SK-N-SH (cell line): Measurements from ENCODE around the gene LMAN1L. TPM values are rescaled to one million over a fixed set of nuclear protein-coding genes. Genes with fewer than 3 reads are reported as not detected.

ENCODE experiments used
- CTCF ChIA-PET: fragments of 300-600, 350-600 bp; formaldehyde crosslinking; extraction: SDS; loops from one replicate; lab custom pipeline; 2021; lab: Yijun Ruan, JAX
- POLR2A ChIA-PET: fragments of 350-600 bp; sonication (Branson Sonifier 250); formaldehyde crosslinking; extraction: SDS; loops from one replicate; lab custom pipeline; 2020; ENCODE audit warnings: antibody characterized with exemption, inconsistent platforms; lab: Yijun Ruan, JAX
- DNase-seq: peaks from one replicate; pipeline ENCODE4 v3.0.0; 2012
- H2AFZ ChIP-seq: fragments of 200-600 bp; sonication (generic); 2 replicates; pipeline ENCODE4 v1.8.1; 2016; ENCODE audit warnings: antibody characterized with exemption, mild to moderate bottlenecking, low read depth
- H3F3A ChIP-seq: fragments of 200-600 bp; sonication (generic); replicated peaks from 2 replicates; pipeline ENCODE3; 2016; ENCODE audit warnings: antibody characterized with exemption, mild to moderate bottlenecking; ENCODE audit not compliant: insufficient read depth
- H3K27ac ChIP-seq, 2 experiments: fragments of 200-500 bp in 1 of 2; fragments of 200-600 bp in 1 of 2; sonication (Bioruptor generic) in 1 of 2; sonication (generic), shearing (Covaris generic) in 1 of 2; 2 replicates each; pipeline versions ENCODE4 v1.5.1 to v1.6.1; 2014 to 2016; ENCODE audit warnings: low read depth in 2 of 2, inconsistent platforms in 1 of 2, low read length in 1 of 2, mild to moderate bottlenecking in 1 of 2, mixed read lengths in 1 of 2
- H3K27me3 ChIP-seq: fragments of 200-600 bp; sonication (generic), shearing (Covaris generic); 2 replicates; pipeline ENCODE4 v1.6.1; 2016; ENCODE audit warnings: mixed run types; ENCODE audit not compliant: insufficient read depth
- H3K36me3 ChIP-seq, 2 experiments: fragments of 200-500 bp in 1 of 2; fragments of 200-600 bp in 1 of 2; sonication (Bioruptor generic) in 1 of 2; sonication (generic) in 1 of 2; replicated peaks in 1 of 2; 2 replicates each; pipeline versions ENCODE3 to v1.5.1; 2014 to 2016; ENCODE audit warnings: low read length in 1 of 2, mild to moderate bottlenecking in 1 of 2; ENCODE audit not compliant: insufficient read depth in 2 of 2, control insufficient read depth in 1 of 2
- H3K4me1 ChIP-seq, 2 experiments: fragments of 200-500 bp in 1 of 2; fragments of 200-600 bp in 1 of 2; sonication (Bioruptor generic) in 1 of 2; sonication (generic), shearing (Covaris generic) in 1 of 2; 2 replicates each; pipeline versions ENCODE4 v1.5.1 to v1.6.1; 2014 to 2016; ENCODE audit warnings: low read depth in 1 of 2, low read length in 1 of 2, mixed run types in 1 of 2; ENCODE audit not compliant: insufficient read depth in 2 of 2, control insufficient read depth in 1 of 2
- H3K4me2 ChIP-seq: fragments of 200-600 bp; sonication (generic), shearing (Covaris generic); 2 replicates; pipeline ENCODE4 v1.6.1; 2017; ENCODE audit warnings: mixed run types
- H3K4me3 ChIP-seq, 2 experiments: fragments of 200-500 bp in 1 of 2; fragments of 200-600 bp in 1 of 2; sonication (Bioruptor generic) in 1 of 2; sonication (generic), shearing (Covaris generic) in 1 of 2; 2 replicates each; pipeline versions ENCODE4 v1.5.1 to v1.8.1; 2014 to 2016; ENCODE audit warnings: low read depth in 2 of 2, inconsistent platforms in 1 of 2, low read length in 1 of 2, mild to moderate bottlenecking in 1 of 2, mixed read lengths in 1 of 2, moderate library complexity in 1 of 2
- H3K79me2 ChIP-seq: fragments of 200-600 bp; sonication (generic); 2 replicates; pipeline ENCODE4 v1.8.1; 2017; ENCODE audit warnings: mild to moderate bottlenecking; ENCODE audit not compliant: insufficient read depth
- H3K9ac ChIP-seq: fragments of 200-600 bp; sonication (generic); 2 replicates; pipeline ENCODE4 v1.6.1; 2017; ENCODE audit warnings: mixed run types
- H3K9me2 ChIP-seq: fragments of 200-600 bp; sonication (generic); 2 replicates; pipeline ENCODE4 v1.6.1; 2017; ENCODE audit warnings: mixed run types
- H3K9me3 ChIP-seq: fragments of 200-600 bp; sonication (generic); 2 replicates; pipeline ENCODE4 v1.6.1; 2017; ENCODE audit warnings: mixed run types, mild to moderate bottlenecking, moderate library complexity
- H4K20me1 ChIP-seq: fragments of 200-600 bp; sonication (generic); 2 replicates; pipeline ENCODE4 v1.6.1; 2017; ENCODE audit warnings: mild to moderate bottlenecking, mixed run types; ENCODE audit not compliant: insufficient read depth
- CHD2 ChIP-seq: fragments of 150-350 bp; IDR thresholded peaks from 2 replicates; pipeline ENCODE4 v1.6.1; 2018; ENCODE audit warnings: low read length; ENCODE audit not compliant: partially characterized antibody
- EZH2phosphoT487 ChIP-seq: fragments of 200-600 bp; sonication (generic); IDR thresholded peaks from 2 replicates; pipeline ENCODE4 v1.6.1; 2017; ENCODE audit warnings: low read depth, mixed run types, mild to moderate bottlenecking, antibody characterized with exemption, moderate library complexity, borderline replicate concordance
- FOSL2 ChIP-seq: IDR thresholded peaks from 2 replicates; pipeline ENCODE4 v1.4.0; 2012; ENCODE audit warnings: low read depth, mild to moderate bottlenecking, moderate library complexity, borderline replicate concordance
- FOXM1 ChIP-seq: IDR thresholded peaks from 2 replicates; pipeline ENCODE4 v1.4.0; 2012; ENCODE audit warnings: low read depth, mild to moderate bottlenecking
- GABPA ChIP-seq: IDR thresholded peaks from 2 replicates; pipeline ENCODE4 v1.4.0; 2012; ENCODE audit warnings: low read depth, mild to moderate bottlenecking
- GATA2 ChIP-seq: sonication (generic); formaldehyde crosslinking; IDR thresholded peaks from 2 replicates; pipeline ENCODE4 v1.5.0; 2020; ENCODE audit warnings: mild to moderate bottlenecking, missing genetic modification reagents
- JUND ChIP-seq: IDR thresholded peaks from 2 replicates; pipeline ENCODE4 v1.4.0; 2012
- NRF1 ChIP-seq: IDR thresholded peaks from 2 replicates; pipeline ENCODE4 v1.6.1; 2012; ENCODE audit warnings: low read depth, mild to moderate bottlenecking, low read length
- POLR2AphosphoS5 ChIP-seq: IDR thresholded peaks from 2 replicates; pipeline ENCODE4 v1.6.1; 2012; ENCODE audit warnings: low read depth, low read length
- RFX5 ChIP-seq: IDR thresholded peaks from 2 replicates; pipeline ENCODE4 v1.6.1; 2012; ENCODE audit warnings: mild to moderate bottlenecking, improper control_type of control experiment, low read length
- TAF1 ChIP-seq: IDR thresholded peaks from 2 replicates; pipeline ENCODE4 v1.6.1; 2012; ENCODE audit warnings: low read depth, mild to moderate bottlenecking, low read length, moderate library complexity, borderline replicate concordance
- YY1 ChIP-seq: IDR thresholded peaks from 2 replicates; pipeline ENCODE4 v1.4.0; 2012; ENCODE audit warnings: low read depth, mild to moderate bottlenecking
- WGBS: methylation state at CpG from one replicate; pipeline ENCODE4 v1.1.6; 2017; ENCODE audit warnings: low lambda C conversion rate; 5-methylcytosine and 5-hydroxymethylcytosine counted together
- polyA plus RNA-seq, 3 experiments: library from polyadenylated mRNA; depleted of rRNA; stranded (reverse); fragments of >200 nt; gene quantifications; 2 replicates each; pipeline ENCODE4 v1.2.3, GENCODE V29; 2012
- TF ChIP-seq, protein P1 (sequence below): IDR thresholded peaks from 2 replicates; pipeline ENCODE4 v1.4.0; 2012; ENCODE audit warnings: low read depth, borderline replicate concordance
- TF ChIP-seq, protein P2 (sequence below): IDR thresholded peaks from 2 replicates; pipeline ENCODE4 v1.4.0; 2012; ENCODE audit warnings: low read depth, borderline replicate concordance
- TF ChIP-seq, protein P3 (sequence below): fragments of 200-600 bp; sonication (generic); IDR thresholded peaks from 2 replicates; pipeline ENCODE4 v1.6.1; 2017; ENCODE audit warnings: antibody characterized with exemption, mild to moderate bottlenecking, moderate library complexity

LMAN1L gene
- polyA plus RNA-seq, 1 of the 3 experiments (the other 2 are of a cell fraction), result 0.02 TPM

DNA sequence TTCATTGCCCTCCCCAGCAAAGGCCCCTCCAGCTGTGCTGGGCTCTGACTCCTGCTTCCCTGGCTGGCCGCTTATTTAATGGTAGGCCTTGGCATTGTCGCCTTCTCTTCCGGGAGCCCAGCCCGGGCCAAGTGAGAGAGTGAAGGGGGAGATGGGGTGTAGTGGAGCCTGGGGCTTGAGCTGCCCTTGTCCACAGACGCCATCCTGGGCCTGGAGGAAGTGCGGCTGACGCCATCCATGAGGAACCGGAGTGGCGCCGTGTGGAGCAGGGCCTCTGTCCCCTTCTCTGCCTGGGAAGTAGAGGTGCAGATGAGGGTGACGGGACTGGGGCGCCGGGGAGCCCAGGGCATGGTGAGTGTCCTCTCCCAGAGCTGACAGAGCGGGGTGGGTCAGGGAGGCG is 3.3 kb downstream of the LMAN1L start:
- Histone ChIP-seq H2AFZ (no peak overlapping the region), H3K4me2 (no peak overlapping the region), H3F3A (no peaks in the 10 kb centered on the region), H3K4me1 (peaks cover 0 to 29% of the 10 kb centered on the region in 2 experiments; a peak in 1 of 4 replicates), H3K9me2 (no peaks in the 10 kb centered on the region), H4K20me1 (no peaks in the 10 kb centered on the region), H3K9ac (no peak overlapping the region), H3K27me3 (no peaks in the 10 kb centered on the region), H3K9me3 (no peaks in the 10 kb centered on the region), H3K27ac (no peak overlapping the region), H3K36me3 (no peaks in the 10 kb centered on the region), H3K79me2 (no peaks in the 10 kb centered on the region), H3K4me3 (no peak overlapping the region)
- ChIA-PET CTCF (interaction anchor here (1.2 to 5.6 kb wide), 7 partner anchors 10 to 182 kb away, joined by 3 to 31 read pairs (median 5); partner anchors contain the start of genes CPLX3 and CSK), POLR2A (no interaction called here)
- DNase-seq, result no peak
- 93% methylated on average over 14 of the region's 15 CpGs for WGBS
- TF ChIP-seq, protein P1, sequence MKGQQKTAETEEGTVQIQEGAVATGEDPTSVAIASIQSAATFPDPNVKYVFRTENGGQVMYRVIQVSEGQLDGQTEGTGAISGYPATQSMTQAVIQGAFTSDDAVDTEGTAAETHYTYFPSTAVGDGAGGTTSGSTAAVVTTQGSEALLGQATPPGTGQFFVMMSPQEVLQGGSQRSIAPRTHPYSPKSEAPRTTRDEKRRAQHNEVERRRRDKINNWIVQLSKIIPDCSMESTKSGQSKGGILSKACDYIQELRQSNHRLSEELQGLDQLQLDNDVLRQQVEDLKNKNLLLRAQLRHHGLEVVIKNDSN, result no peak
- TF ChIP-seq JUND (no peak), POLR2AphosphoS5 (no peak), FOSL2 (no peak), GABPA (no peak), GATA2 (CRISPR knock-in tag) (no peak), EZH2phosphoT487 (no peak), NRF1 (no peak), FOXM1 (no peak), CHD2 (no peak)
- TF ChIP-seq, protein P2, sequence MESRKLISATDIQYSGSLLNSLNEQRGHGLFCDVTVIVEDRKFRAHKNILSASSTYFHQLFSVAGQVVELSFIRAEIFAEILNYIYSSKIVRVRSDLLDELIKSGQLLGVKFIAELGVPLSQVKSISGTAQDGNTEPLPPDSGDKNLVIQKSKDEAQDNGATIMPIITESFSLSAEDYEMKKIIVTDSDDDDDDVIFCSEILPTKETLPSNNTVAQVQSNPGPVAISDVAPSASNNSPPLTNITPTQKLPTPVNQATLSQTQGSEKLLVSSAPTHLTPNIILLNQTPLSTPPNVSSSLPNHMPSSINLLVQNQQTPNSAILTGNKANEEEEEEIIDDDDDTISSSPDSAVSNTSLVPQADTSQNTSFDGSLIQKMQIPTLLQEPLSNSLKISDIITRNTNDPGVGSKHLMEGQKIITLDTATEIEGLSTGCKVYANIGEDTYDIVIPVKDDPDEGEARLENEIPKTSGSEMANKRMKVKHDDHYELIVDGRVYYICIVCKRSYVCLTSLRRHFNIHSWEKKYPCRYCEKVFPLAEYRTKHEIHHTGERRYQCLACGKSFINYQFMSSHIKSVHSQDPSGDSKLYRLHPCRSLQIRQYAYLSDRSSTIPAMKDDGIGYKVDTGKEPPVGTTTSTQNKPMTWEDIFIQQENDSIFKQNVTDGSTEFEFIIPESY, result no peak

DNA sequence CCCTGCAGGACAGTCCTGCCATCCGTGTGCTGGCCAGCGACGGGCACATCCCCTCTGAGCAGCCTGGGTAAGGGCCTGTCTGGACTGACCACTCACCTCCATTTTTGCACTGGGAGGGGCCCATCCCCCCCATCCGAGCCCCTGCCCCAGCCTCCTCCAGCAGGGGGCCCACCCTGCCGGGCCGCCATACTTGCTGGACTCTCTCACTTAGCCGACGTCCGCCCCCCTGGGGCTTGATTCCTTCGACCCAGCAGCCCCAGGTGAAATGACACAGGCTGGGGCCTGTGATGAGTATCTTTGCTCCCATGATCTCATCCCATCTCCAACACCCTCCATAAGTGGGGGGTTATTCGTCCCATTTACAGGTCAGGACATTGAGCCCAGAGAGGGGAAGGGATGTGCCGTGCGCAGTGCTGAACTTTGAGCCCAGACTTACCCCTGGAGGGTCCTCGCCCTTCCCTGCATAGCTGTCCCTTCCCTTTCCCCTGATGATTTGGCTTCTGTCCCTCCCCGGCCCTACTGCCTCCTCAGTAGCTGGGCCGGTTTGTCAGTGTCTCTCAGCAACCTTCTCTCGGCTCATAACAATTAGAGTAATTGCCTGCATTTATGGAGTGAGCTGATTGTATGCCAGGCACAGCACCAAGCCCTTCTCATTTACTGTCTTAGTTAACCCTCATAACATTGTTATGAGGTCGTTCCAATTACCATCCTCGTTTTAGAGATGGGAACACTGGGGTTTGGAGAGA is 4.2 kb downstream of the LMAN1L start:
- WGBS, result 60% methylated on average over 16 of the region's 19 CpGs
- TF ChIP-seq YY1 (no peak), EZH2phosphoT487 (no peak), TAF1 (no peak), RFX5 (no peak), GABPA (no peak), CHD2 (no peak)
- TF ChIP-seq, protein P3, sequence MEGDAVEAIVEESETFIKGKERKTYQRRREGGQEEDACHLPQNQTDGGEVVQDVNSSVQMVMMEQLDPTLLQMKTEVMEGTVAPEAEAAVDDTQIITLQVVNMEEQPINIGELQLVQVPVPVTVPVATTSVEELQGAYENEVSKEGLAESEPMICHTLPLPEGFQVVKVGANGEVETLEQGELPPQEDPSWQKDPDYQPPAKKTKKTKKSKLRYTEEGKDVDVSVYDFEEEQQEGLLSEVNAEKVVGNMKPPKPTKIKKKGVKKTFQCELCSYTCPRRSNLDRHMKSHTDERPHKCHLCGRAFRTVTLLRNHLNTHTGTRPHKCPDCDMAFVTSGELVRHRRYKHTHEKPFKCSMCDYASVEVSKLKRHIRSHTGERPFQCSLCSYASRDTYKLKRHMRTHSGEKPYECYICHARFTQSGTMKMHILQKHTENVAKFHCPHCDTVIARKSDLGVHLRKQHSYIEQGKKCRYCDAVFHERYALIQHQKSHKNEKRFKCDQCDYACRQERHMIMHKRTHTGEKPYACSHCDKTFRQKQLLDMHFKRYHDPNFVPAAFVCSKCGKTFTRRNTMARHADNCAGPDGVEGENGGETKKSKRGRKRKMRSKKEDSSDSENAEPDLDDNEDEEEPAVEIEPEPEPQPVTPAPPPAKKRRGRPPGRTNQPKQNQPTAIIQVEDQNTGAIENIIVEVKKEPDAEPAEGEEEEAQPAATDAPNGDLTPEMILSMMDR, result no peak
- POLR2A ChIA-PET, result interaction anchor here (0.8 kb wide), 1 partner anchor 20 kb away, joined by 3 read pairs; no protein-coding TSS in a partner anchor
- CTCF ChIA-PET, result interaction anchor here (1.2 to 5.6 kb wide), 12 partner anchors 8 to 183 kb away, joined by 3 to 31 read pairs (median 6); partner anchors contain the start of gene CPLX3
- Histone ChIP-seq H3K79me2 (no peaks in the 10 kb centered on the region), H3K4me3 (no peak overlapping the region), H4K20me1 (no peaks in the 10 kb centered on the region), H3K27ac (peak overlapping the region in 1 of 2 experiments; percentile 13; a peak in 1 of 4 replicates), H3K4me1 (peaks cover 0 to 37% of the 10 kb centered on the region in 2 experiments; a peak in 1 of 4 replicates), H3K9ac (no peak overlapping the region), H3F3A (no peaks in the 10 kb centered on the region), H3K9me2 (no peaks in the 10 kb centered on the region), H3K9me3 (no peaks in the 10 kb centered on the region), H3K27me3 (no peaks in the 10 kb centered on the region), H3K36me3 (no peaks in the 10 kb centered on the region), H3K4me2 (no peak overlapping the region), H2AFZ (no peak overlapping the region)
- peak; percentile 59 for DNase-seq
